ENCODE results near the gene TRIM33. TPM values are rescaled to one million over a fixed set of nuclear protein-coding genes. Genes with fewer than 3 reads are reported as not detected.

TRIM33 gene
- total RNA-seq, 1 experiment from 2014 or later: 44.5 TPM

- ChIA-PET POLR2A (no interaction called here), CTCF (interaction anchor here (0.7 to 0.8 kb wide), 2 partner anchors 29 to 150 kb away, joined by 5 read pairs; no protein-coding TSS in a partner anchor)
These were observed 71.6 kb downstream of the TRIM33 start for GRCh38 chr1:114439369-114439768.

More at GRCh38 chr1:114439369-114439768, 71.6 kb downstream of the TRIM33 start:
- no peaks in the 10 kb centered on the region for H3K27me3 Mint-ChIP-seq (ENCODE audit: low read depth)
- no peak overlapping the region for H3K4me3 Mint-ChIP-seq
- no peak overlapping the region for H3K27ac Mint-ChIP-seq
- peaks cover 16% of the 10 kb centered on the region for H3K4me1 Mint-ChIP-seq
- no peak for ATAC-seq
- DNase-seq (ENCODE audit: low spot score): no peak
- TF ChIP-seq CBFB (CRISPR knock-in tag; IDR thresholded peaks at IDR 0.05; ENCODE audit: low read depth): no peak
- no peak for TF ChIP-seq GABPB1 (CRISPR knock-in tag; IDR thresholded peaks at IDR 0.05)
- no peak for TF ChIP-seq ZNF121 (CRISPR knock-in tag; IDR thresholded peaks at IDR 0.05)
- TF ChIP-seq HMGXB4 (CRISPR knock-in tag; IDR thresholded peaks at IDR 0.05): no peak
- TF ChIP-seq ESRRA (CRISPR knock-in tag; IDR thresholded peaks at IDR 0.05; ENCODE audit: borderline replicate concordance): no peak
- no peak for TF ChIP-seq AR (CRISPR knock-in tag; IDR thresholded peaks at IDR 0.05)
- TF ChIP-seq PRDM15 (CRISPR knock-in tag; IDR thresholded peaks at IDR 0.05): no peak
- no peak for TF ChIP-seq GRHL2 (CRISPR knock-in tag; IDR thresholded peaks at IDR 0.05; ENCODE audit: insufficient replicate concordance, severe bottlenecking)
- no peak for TF ChIP-seq ZBTB43 (CRISPR knock-in tag; IDR thresholded peaks at IDR 0.05)
- TF ChIP-seq NR1H2 (CRISPR knock-in tag; IDR thresholded peaks at IDR 0.05): no peak
- no peak for TF ChIP-seq SMAD4 (CRISPR knock-in tag; IDR thresholded peaks at IDR 0.05)
- no peak for TF ChIP-seq JUN (CRISPR knock-in tag; IDR thresholded peaks at IDR 0.05)
- H3K9me3 Mint-ChIP-seq: no peaks in the 10 kb centered on the region
- H3K36me3 Mint-ChIP-seq: peaks cover 10% of the 10 kb centered on the region
